Activated T-cell treated with anti-CD3 and anti-CD28 coated beads, Interleukin-2, amount 50 U/mL, for 1 hour (primary cell): ENCODE results near the gene CR1L.
"Not testable (repeated sequence)": the region's sequence is repeated elsewhere in the genome, so short reads cannot be mapped to it uniquely, and the experiment has no call there.

Experiments
- DNase-seq: peaks from one replicate; pipeline ENCODE4 v3.0.0-alpha.2; 2020

The CR1L gene

DNA sequence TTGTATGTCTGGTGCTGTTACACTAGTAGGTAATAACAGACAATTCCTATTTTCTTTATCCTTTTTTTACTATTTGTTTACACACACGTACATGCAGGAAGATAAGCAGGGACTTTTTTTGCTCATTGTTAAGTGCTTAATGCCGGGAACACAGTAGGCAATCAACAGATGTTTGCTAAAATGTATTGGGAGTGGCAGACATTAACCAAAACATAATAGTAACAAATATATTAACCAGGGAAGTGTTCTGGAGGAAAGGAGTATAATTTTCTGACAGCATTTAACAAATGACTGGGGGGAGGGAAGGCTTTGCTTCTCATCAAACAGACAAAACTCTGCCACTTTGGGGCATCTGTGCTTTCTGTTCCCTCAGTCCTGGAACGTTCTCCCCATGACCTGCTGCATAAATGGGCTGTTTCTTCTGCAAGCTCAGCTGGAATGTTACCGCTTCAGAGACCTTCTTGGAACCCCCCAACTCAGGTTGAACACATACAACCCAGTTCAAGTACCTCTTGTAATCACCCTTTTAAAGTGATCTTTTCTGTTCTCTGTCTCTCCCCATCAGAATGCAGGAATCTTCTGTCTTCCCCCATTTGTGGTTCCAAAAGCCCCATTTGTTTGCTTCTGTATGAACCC, 2.1 kb downstream of the CR1L start:
- DNase-seq = no peak

DNA sequence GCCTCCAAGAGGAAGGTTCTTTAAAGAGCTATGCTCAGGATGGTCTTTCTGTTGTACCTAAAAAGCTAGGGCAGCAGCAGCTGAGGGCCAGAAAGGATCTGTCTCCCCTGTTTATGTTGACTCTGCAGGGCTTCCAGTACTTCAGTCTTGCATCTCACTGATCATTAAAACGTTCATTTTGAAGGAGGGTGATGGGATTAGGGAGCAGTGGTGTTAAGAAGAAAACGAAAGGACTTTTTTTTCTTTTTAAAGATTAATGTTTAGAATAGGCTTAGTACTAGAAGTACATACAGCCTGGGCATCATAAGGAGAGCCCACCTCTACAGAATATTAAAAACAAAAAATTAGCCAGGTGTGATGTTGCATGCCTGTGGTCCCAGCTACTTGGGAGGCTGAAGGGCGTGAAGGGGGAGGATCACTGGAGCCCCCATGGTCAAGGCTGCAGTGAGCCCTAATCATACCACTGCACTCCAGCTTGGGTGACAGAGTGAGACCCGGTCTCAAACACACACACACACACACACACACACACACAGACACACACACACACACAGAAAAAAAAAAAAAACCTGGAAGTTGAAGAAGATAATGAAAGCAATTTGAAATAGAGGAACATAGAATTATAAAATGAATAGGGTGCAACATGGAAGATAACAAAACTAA, 2.9 kb downstream of the CR1L start:
- no peak for DNase-seq

DNA sequence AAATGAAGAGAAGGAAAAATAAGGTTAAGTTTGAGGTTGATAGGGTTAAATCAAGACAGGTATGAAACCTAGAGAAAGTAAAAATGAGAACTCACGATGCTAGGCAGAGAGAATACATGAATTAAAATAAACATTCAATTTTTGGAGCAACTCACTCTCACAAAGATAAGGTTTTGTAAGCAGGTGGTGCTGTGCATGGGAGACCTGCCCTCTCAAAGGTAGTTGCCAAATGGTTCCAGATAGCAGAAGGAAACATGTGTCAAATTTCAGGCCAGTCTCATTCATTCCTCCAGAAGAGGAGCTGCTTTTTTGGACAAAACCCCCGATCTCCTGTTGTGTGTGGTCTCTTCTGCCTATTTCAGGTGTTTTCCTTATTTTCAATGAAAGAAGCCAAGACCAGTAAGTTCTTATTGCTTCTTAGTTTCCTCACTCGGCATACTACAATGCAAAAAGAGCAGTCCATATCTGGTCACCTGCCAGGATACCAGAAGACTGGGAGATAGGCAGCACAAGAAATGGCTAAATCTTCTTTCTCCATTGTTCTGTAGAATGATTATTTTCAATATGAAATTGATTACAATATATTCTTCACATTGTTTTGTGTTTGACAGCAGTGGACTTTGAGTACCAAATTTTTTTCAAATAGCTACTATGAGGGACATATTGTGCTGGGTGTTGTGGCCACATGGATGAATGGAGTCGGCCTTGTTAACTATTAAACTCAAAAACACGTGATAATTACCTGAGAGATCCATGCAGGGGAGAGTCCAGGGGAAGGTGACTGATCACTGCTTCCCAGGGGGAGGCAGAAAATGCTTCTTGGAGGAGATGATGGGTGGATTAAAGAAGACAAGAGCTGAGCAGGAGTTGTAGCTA, 3.6 kb downstream of the CR1L start:
- no peak for DNase-seq

GRCh38 chr1:207649210-207649753, 4.3 kb downstream of the CR1L start:
- no peak for DNase-seq

GRCh38 chr1:207649865-207650580, 5.1 kb downstream of the CR1L start:
- no peak for DNase-seq

DNA sequence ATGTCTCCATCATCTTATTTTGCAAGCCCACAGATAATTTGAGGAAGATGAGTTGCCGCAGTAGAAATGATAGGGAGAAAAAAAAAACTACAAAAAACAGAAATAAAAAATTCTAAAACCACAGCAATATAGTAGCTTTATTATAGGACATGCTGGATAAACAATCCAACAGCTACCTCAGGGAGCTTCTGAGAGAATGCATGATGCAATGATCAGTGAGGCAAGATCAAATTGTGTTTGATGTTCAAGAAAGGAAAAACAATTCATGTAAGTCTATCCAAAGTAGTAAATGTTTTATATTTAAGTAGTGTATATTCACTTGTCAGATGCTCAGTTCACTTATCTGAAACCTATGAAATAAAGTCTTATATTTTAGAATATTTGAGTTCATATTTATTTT, 6.7 kb downstream of the CR1L start:
- DNase-seq = no peak

DNA sequence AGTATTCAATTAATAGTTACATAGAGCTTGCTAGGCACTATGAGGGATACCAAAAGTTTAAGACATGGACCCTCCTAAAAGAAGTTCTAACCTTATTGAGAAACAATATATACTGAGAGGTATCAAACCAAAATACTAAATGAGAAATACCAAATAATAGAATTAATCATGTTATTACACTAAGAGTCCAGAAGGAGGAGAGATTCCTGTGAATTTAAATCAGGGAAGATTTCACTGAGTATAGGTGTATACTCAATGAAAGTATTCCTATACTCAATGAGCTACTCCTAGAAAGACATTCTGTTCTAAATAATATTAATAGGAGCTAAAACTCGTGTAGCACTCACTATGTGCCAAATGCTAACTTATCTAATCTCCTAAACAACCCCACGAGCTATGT, 9.4 kb downstream of the CR1L start:
- DNase-seq = no peak

GRCh38 chr1:207658408-207658807, 13.5 kb downstream of the CR1L start:
- no peak for DNase-seq

- no peak for DNase-seq
These were observed 14.1 kb downstream of the CR1L start for GRCh38 chr1:207658904-207659485.

GRCh38 chr1:207659545-207660153, 14.7 kb downstream of the CR1L start:
- DNase-seq = no peak

DNA sequence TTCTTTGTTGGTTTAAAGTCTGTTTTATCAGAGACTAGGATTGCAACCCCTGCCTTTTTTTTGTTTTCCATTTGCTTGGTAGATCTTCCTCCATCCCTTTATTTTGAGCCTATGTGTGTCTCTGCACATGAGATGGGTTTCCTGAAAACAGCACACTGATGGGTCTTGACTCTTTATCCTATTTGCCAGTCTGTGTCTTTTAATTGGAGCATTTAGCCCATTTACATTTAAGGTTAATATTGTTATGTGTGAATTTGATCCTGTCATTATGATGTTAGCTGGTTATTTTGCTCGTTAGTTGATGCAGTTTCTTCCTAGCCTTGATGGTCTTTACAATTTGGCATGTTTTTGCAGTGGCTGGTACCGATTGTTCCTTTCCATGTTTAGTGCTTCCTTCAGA, 16.5 kb downstream of the CR1L start:
- DNase-seq = not testable (repeated sequence)

DNA sequence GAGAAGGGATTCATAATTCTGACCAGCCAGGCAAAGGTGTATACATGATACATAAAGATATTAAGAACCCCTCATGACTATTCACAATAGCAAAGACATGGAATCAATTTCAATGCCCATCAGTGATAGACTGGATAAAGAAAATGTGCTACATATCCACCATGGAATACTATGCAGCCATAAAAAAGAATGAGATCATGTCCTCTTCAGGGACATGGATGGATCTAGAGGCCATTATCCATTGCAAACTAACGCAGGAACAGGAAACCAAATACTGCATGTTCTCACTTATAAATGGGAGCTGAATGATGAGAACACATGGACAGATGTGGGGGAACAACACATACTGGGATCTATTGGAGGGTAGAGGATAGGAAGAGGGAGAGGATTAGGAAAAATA, 21.4 kb downstream of the CR1L start:
- no peak for DNase-seq

DNA sequence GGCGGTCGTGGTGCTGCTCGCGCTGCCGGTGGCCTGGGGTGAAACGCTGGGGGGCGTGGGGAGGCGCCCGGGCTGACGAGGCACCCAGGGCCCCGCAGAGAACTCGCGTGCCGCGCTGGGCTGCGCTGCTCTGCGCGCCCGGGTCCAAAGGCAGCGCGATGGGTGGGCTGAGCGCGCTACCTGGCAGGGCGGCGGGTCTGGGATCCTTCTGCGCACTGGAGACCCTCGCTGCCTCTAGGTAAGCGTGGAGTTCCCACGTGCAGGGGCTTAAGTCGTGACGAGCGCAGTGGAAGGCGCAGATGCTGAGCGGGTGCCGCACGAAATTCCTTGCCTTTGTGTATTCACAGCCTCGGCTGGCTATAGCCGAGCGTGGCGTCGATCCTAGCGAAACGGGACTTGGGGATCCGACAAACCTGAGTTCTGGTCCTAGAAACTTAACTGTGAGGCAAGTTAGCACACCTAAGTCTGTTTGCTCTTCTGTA, 24.6 kb downstream of the CR1L start:
- DNase-seq = no peak

GRCh38 chr1:207670192-207670591, 25.3 kb downstream of the CR1L start:
- no peak for DNase-seq

DNA sequence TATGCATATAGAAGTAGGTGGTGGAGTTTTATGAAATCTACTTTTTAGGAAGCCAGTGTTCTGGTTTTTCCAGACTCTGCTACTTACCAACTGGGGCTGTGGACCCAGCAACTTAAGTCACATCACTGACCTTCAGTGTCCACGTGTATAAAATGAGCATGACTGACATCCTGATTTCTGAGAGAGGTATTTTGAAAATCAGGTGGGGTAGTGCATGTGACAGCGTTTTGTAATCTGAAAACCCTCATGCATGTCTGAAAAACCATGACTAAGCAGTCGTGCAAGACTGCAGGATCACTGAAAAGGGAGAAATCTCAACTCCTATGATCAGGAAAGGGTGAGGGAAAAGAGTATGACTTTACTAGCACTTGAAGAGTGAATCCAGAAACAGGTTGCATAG, 26.1 kb downstream of the CR1L start:
- DNase-seq = no peak

DNA sequence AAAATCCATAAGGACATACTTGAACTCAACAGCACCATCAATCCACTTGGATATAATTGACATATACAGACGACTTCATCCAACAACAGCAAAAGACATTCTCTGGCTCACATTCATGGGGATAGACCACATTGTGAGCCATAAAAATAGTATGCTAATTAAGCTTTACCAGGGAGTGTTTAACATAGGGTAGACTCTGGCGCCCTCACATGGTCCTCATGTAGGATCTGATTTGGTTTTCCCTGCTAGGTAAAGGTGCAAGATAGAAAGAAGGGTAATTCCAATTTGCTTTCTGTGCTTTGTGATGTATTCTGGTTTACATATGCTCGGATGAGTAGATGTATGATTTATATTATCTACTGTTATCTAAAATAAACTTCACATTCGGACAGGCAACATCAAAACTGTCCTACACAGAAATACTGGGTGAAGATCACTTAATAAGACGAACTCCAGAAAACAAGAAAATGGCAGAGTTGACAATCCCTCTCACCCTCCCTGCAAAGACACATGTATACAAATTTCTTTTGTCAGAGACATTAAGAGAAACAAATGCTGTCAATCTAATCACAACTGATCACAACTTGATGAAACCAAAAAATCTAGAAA, 27.7 kb downstream of the CR1L start:
- DNase-seq = no peak

GRCh38 chr1:207673399-207673798, 28.5 kb downstream of the CR1L start:
- no peak for DNase-seq

- no peak for DNase-seq
These were observed 31.2 kb downstream of the CR1L start for GRCh38 chr1:207676153-207676552.

- DNase-seq = not testable (repeated sequence)
These were observed 35.9 kb downstream of the CR1L start for GRCh38 chr1:207680590-207681388.

- not testable (repeated sequence) for DNase-seq
These were observed 38.0 kb downstream of the CR1L start for GRCh38 chr1:207682872-207683434.
